GM19239 (cell line): Measurements from ENCODE around the gene MCRS1.
"Not testable (repeated sequence)": the region's sequence is repeated elsewhere in the genome, so short reads cannot be mapped to it uniquely, and the experiment has no call there.

Source experiments
- DNase-seq: peaks from one replicate; pipeline ENCODE4 v3.0.0; 2011; ENCODE audit warnings: low spot score; ENCODE audit not compliant: insufficient read length
- FAIRE-seq: peaks from 2 replicates; lab custom pipeline; 2011; peaks lifted over from hg19 to GRCh38; lab: Jason Lieb, UNC

Gene MCRS1

DNA sequence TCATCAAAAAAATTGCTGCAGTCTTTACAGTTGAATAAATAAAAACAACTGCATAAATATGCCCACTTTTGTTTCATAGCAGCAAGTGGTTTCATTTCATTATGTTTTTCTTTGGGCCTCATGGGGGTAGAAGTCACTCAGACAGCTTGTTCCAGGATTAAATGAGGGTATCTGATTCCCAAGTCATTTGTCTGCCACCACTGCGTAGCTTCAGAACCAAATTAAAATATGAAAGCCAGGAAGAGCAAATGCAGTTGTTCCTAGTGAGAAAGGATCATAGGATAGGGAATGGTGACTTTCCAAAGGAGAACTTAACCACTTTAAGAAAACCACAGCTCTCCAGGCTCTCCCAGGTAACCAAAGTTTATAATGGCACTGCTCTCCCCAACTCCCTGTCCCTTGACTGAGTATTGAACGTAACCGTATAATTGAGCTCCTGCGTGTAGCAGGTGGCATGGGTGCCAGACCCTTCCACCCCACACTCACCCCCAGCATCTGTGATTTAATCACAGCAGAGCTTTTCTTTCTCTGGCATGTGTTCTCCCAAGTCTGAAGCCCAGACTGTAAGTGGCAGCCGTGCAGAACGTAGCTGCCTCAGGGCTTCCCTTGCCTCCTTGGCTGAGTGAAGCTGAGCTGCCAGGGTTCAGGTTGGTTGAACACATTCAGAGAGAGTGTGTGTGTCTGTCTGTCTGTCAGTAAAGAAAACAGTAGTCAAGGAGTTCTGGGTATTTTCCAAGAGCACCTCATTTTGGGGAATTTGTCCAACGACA lies 40.4 kb downstream of the MCRS1 start:
- FAIRE-seq: no peak
- no peak for DNase-seq

DNA sequence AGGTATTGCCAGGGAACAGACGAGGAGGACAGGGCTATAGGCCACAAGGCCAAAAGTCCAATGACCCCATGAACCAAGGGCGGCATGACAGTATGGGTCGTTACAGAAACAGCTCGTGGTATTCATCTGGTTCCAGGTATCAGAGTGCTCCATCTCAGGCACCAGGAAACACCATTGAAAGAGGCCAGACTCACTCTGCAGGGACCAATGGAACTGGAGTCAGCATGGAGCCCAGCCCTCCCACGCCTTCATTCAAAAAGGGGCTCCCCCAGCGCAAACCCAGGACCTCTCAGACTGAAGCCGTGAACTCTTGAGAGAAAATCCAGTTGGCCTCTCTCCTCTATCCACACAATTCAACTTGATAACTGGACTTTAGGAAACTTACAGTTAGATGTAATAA lies 42.0 kb downstream of the MCRS1 start:
- DNase-seq: no peak
- FAIRE-seq: no peak

DNA sequence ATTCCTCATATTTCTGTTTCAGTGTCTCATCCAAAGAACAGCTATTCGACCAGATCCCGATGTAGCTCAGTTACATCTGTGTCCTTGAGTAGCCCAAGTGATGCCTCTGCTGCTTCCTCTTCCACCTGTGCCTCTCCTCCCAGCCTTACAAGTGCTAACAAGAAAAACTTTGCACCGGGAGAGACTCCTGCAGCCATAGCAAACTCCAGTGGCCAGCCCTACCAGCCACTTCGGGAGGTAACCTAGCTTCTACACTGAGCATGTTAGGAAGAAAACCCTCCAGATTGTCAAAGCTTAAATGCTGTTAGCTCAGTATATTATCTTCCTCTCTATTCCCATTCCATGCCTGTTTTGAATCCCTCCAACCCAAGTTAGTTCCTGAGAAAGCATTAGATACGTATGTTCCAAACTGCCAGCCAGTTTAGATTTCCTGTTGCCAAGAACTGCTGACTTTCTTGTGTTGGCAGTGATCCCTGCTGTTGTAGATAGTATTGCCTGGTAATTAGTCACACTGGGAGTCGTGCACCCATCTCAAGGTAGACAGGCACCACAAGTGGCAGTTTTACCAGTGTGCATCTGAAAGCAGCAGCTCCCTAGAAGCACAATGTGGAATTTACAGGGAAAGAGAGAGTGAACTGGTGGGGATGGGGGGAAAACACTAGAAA lies 43.1 kb downstream of the MCRS1 start:
- no peak for FAIRE-seq
- no peak for DNase-seq

DNA sequence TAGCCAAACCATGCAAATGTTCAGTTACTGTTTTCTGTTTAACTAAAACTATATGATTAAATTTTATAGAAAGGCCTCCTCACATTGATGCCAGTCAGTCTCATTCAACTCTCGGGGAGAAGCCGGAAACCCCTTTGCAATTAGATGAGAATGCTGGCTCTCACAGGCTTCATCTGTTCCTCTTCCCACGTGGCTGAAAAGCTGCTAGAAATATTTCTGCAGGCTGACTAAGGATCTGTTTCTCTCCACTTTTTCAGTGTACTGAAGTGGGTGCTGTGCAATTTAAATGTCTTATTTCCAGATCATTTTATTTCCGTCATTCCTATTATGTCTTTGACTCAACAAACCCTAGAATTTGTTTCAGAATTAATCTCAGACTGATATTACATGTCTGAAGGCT lies 46.6 kb downstream of the MCRS1 start:
- FAIRE-seq: no peak
- no peak for DNase-seq

DNA sequence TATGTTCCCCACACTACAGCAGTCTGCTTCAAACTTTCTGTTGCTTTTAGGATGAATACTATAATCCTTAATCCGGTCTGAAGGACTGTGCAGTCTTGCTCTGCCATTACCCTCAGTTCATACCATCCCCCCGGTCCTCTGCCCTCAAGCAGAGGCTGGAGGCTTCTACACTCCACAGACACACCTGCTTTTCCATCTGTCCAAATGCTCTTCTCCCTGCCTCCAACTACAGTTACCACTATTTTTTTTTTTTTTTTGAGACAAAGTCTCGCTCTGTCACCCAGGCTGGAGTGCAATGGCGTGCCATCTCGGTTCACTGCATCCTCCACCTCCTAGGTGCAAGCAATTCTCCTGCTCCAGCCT lies 48.4 kb downstream of the MCRS1 start:
- FAIRE-seq: no peak
- DNase-seq: no peak

DNA sequence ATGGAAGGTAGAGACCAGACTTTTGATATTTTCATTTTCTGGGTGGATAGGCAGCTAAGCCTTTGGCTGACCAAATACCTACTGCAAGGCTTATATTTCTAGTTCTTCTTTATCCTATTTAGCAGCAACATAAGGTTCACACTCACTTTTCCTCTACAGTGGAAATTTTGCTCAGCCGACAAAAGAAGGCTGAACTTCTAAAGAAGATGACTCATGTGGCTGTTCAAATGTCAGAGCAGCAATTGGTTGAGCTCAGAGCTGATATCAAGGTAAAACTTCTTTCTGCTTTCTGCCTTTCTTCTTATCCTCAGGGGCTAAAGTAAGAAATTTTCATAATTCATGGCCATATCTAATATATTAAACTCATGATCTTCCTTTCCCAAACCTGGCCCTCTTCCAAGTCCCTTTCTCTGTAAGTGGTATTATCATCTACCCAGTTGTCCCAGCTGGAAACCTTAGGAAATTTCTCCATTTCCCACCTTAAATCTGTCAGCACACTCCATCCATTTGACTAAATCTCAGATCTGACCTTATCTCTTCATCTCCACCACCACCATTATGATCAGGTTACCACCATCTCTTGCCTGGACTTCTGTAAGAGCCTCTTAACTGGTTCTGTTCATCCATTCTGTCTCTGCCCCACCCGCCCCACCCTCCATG lies 48.9 kb downstream of the MCRS1 start:
- no peak for DNase-seq

DNA sequence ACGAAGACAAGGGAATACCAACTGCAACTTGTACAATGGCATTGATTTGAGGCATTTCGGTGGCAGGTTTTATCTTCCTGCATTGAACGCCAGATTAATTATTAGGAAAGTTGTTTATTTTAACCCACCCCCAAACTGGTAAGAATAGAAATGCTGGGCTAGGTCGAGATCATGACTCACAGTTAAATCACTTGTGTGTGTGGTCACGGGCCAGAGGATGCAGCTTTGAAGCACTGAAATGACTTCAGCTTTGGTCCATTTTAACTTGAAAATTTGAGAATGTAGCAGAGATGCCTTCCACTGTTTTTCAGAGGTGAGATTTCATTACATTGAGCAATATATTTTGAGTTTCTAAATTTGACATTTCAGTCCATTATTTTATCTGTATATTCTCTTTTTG lies 52.7 kb downstream of the MCRS1 start:
- FAIRE-seq (no peak), DNase-seq (no peak)

More for the DNA sequence above, 48.9 kb downstream of the MCRS1 start:
- FAIRE-seq: no peak

DNA sequence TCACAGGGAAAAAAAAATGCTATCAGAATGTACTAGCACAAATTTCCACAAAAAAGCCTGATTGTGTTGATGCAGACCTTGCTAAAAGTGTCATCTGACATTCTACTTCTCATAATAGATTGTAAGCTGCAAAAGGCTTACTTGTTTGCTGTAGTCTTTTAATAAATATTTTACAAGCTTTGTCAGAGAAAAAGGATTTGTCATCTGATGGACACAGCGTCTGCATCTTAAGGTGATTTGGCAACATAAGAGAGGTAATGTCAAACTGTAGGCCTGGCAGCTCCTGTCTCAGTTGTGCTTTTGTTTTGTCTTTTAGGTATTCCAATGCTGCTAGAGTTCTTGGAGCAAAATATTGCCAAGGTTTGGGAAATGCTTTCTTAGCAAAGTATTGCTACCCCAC lies 55.4 kb downstream of the MCRS1 start:
- DNase-seq (no peak), FAIRE-seq (no peak)

DNA sequence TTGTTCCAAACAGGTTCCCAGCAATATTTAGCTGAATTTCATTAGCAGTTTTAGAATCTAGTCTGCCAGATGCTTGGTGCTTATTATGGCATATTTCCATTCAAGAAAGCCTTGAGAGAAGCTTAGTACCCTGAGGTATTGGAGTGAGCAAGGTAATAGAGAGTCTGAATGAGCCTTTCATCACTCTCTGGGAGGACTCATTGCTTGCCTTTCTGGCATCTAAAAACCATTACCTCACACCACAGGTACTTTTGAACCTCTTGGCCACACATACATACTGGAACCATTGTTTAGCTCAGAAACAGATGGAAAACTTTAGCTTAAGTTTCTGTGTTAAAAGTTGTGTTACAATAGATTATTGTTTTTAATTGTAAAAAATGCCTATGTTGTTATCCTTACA lies 56.5 kb downstream of the MCRS1 start:
- DNase-seq (no peak), FAIRE-seq (no peak)

DNA sequence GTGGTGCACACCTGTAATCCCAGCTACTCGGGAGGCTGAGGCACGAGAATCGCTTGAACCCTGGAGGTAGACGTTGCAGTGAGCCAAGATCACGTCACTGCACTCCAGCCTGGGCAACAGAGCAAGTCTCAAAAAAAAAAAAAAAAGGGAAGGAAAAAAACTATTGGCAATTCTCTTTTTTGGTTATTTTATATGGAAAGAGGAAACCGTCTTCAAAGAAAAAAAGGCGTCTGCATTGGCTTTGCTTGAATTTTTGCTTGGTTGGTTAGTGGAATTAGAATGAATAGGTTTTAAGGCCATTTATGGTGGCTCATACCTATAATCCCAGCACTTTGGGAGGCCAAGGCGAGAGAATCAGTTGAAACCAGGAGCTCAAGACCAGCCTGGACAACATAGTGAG lies 58.3 kb downstream of the MCRS1 start:
- DNase-seq, FAIRE-seq: not testable (repeated sequence)
